ENCODE results near the gene FAM186B.
A peak's percentile ranks its signal among the peaks of the same experiment; 100 is the strongest.

FAM186B gene

DNA sequence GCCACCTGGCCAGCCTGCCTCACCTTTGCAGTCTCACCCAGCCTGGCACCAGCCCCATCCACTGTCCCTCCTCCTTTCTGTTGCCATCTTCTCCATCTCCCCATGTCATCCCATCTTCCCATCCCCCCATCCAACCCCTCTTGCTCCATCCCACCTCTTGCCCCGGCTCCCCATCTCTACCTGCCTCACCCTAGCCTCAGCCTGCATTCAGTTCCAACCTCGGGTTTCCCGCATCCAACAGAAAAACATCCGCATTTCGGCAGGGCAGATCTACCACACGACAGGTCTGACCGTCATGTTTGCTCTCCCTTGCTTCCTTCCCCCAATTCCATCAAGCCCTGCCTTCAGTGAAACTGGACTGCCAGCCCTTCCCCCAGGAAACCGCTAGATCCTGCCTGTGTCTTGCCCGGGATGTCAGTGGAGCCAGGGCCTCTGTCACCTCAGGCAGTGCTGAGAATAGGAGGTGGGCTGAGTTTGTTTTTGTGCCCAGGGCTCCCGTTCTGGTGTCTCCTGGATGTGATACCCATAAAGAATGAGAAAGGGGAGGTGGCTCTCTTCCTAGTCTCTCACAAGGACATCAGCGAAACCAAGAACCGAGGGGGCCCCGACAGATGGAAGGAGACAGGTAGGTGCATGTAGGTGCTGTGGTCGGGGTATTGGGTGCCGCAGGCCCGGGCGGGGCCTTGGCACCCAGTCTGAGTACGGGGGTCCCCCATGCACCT, 64.1 kb downstream of the FAM186B start:
- TF ChIP-seq, protein P1, sequence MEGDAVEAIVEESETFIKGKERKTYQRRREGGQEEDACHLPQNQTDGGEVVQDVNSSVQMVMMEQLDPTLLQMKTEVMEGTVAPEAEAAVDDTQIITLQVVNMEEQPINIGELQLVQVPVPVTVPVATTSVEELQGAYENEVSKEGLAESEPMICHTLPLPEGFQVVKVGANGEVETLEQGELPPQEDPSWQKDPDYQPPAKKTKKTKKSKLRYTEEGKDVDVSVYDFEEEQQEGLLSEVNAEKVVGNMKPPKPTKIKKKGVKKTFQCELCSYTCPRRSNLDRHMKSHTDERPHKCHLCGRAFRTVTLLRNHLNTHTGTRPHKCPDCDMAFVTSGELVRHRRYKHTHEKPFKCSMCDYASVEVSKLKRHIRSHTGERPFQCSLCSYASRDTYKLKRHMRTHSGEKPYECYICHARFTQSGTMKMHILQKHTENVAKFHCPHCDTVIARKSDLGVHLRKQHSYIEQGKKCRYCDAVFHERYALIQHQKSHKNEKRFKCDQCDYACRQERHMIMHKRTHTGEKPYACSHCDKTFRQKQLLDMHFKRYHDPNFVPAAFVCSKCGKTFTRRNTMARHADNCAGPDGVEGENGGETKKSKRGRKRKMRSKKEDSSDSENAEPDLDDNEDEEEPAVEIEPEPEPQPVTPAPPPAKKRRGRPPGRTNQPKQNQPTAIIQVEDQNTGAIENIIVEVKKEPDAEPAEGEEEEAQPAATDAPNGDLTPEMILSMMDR (IDR thresholded peaks at IDR 0.05; ENCODE audit: low read depth, low read length), result no peak
- no peaks in the 10 kb centered on the region for H3K9me3 ChIP-seq
- no peak for DNase-seq
- H3K4me3 ChIP-seq (ENCODE audit: low read depth, low read length), result no peak overlapping the region
- peaks cover 31% of the 10 kb centered on the region for H3K27me3 ChIP-seq
- H3K36me3 ChIP-seq, result no peaks in the 10 kb centered on the region
- peaks cover 2% of the 10 kb centered on the region; the same call in 1 of the 2 replicates for H3K4me1 ChIP-seq

DNA sequence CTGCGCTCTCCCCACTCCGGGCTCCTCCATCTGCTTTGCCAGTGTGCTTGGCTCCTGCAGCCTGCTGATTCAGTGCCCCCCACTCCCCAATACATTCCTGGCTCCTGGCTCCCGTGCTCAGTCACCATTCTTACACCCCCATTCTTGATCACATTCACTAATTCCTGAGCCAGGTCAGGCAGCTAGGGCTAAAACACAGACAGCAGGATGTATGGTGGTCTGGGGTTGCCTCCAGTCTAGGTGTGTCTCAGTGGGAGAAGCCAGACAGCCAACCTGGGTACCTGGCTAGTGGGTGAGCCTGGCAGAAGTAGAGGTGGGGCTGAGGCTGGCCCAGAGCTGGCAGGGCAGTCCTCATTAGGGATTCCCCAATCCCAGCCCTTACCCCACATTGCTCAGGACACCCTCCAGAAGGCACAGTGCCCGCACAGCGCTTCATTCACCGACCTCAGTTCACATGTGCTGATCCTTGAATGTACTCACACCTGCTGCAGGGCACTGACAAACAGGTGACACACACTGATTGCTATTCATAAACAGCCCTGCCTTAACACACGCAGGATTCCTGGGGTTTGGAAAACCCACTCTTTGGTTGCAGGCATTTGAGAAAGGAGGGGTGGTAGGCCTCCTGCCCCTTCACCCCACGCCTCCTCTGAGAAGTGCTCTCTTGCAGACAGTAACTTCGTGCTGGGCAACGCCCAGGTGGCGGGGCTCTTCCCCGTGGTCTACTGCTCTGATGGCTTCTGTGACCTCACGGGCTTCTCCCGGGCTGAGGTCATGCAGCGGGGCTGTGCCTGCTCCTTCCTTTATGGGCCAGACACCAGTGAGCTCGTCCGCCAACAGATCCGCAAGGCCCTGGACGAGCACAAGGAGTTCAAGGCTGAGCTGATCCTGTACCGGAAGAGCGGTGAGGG, 65.0 kb downstream of the FAM186B start:
- Histone ChIP-seq H3K4me3 (ENCODE audit: low read depth, low read length) (no peak overlapping the region), H3K36me3 (no peaks in the 10 kb centered on the region), H3K9me3 (no peaks in the 10 kb centered on the region), H3K4me1 (peaks cover 2% of the 10 kb centered on the region; the same call in 1 of the 2 replicates), H3K27me3 (peaks cover 31% of the 10 kb centered on the region)
- TF ChIP-seq, protein P1 (IDR thresholded peaks at IDR 0.05; ENCODE audit: low read depth, low read length), result no peak
- DNase-seq, result no peak

GRCh38 chr12:49539406-49540228, 65.8 kb downstream of the FAM186B start:
- Histone ChIP-seq H3K9me3 (no peaks in the 10 kb centered on the region), H3K4me1 (peaks cover 2% of the 10 kb centered on the region; the same call in 1 of the 2 replicates), H3K27me3 (peaks cover 31% of the 10 kb centered on the region), H3K36me3 (no peaks in the 10 kb centered on the region), H3K4me3 (ENCODE audit: low read depth, low read length) (no peak overlapping the region)
- TF ChIP-seq, protein P1 (IDR thresholded peaks at IDR 0.05; ENCODE audit: low read depth, low read length), result no peak
- DNase-seq, result no peak

DNA sequence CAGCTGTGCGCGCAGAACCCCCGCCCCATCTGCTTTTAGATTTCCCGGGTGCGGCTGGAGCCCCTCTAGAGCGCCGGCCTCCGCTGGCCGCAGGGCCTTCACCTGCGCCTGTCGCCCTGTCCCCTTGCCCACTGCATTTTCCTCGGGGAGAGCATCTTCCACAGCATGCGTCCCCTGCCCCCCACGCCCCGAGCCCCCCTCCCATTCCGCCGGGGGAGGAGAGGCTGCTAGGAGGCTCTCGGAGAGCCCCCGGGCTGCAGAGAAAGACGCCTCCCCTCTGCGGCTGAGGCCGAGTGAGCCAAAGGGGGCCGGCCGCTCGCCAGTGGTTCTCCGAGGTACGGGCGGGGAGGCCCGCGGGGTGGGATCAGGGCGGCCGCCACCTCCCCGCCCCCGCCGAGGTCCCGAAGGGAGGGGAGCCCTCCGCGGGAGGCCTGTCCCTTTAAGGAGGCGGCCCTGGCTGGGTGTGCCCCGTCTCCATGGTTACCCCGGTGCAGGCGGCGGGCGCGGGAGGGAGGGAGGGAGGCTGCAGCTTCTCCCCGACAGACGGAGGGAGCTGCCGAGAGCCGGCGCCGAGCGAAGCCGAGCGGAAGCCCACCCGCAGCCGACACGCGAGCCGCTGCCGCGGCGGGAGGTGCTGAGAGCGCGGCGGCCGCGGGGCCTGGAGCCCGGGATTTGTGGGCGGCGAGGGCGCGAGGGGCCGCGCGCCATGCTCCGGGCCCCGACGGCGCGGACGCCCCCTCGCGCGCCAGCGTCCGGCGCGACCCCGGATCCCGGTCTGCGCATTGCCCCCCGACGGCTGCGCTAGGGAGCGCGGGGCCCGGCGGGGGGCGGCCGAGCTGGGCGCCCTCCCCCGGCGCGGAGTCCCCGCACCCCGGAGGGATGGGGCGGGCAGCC, 66.7 kb downstream of the FAM186B start, which contains the start of gene KCNH3:
TSS of gene KCNH3 (plus strand) at position 521 of the 894 bp plus-strand sequence. CDS start 387 bp downstream, outside the sequence.
- DNase-seq, result peak; percentile 86
- TF ChIP-seq, protein P1 (IDR thresholded peaks at IDR 0.05; ENCODE audit: low read depth, low read length), result no peak
- Histone ChIP-seq H3K4me3 (ENCODE audit: low read depth, low read length) (peak within 1 kb of the TSS; percentile 42), H3K4me1 (peaks cover 2% of the 10 kb centered on the region; the same call in 1 of the 2 replicates), H3K36me3 (no peaks in the 10 kb centered on the region), H3K27me3 (peaks cover 31% of the 10 kb centered on the region), H3K9me3 (no peaks in the 10 kb centered on the region)

Data from BE2C (cell line).